HG03175 (cell line): ENCODE results near the gene SUV39H2.
A peak's percentile ranks its signal among the peaks of the same experiment; 100 is the strongest.
"Not testable (repeated sequence)": the region's sequence is repeated elsewhere in the genome, so short reads cannot be mapped to it uniquely, and the experiment has no call there.

Experiments
- ATAC-seq: cut with Tn5 transposase; IDR thresholded peaks from one replicate; pipeline ENCODE4 v1.9.1; 2021; ENCODE audit warnings: mild to moderate bottlenecking, moderate library complexity; ENCODE audit not compliant: unreplicated experiment

The SUV39H2 gene

DNA sequence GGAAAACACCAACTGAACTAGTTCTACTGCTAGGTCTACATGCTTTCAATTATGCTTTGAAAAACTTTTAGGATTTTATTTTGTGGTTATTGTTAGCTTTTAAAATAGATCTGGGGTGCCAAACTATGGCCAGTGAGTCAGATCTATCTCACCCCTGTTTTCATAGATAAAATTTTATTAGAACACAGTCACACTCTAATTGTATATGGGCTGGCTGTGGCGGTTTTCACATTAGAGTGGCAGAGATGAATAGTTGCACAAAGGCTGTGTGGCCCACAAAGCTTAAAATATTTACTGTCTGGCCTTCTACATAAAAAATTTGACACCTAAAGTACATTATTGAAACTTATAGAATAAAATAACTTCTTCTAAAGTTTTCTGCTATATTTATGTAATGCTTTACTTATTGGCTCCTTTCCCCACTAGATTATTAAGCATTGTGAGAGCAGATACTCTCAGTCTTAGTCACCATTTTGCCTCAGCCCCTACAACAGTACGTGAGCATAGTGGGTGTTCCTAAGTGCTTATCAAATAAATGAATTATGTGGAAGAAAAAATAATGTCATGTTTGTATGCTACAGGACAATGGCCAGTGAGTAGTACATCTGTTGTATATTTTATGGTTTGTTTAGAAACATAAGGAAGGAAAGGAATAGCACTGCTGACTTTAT, 5.4 kb upstream of the SUV39H2 start:
- peak; percentile 46 for ATAC-seq

DNA sequence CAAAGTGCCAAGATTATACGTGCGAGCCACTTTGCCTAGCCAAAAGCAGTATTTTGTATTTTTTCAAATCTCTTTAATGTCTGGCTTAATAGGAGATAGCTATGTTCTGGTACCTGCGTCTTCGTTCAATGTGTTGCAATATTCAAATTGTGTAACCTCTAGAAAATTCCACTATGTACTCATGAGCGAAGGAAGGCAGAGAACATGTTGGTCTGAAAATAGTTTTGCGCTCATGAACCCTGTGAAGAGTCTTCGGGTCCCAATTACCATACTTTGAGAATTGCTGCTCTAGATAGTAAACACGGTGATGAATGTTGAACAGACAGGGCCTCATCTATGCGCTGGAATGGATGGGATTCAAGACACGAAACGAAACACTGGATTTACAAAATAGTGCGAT, 2.7 kb upstream of the SUV39H2 start:
- ATAC-seq = no peak

DNA sequence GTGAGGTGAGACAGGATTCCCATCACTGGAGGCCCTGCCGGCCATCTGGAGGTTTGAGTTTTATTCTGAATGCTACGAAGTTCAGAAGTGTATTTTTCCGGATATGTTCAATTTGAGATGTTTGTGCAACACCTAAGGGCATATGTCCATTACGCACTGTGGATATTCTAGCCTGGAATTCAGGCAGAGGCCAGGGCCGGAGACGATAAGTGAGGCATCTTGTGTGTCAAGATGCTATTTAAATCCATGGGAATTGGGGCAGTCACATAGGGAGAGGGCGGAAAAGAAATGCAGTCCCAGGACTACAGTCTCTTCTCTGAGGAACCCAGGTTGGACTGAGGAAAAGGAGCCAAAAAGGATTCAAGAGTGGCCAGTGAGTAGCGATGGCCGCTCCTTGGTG, 1.9 kb upstream of the SUV39H2 start:
- ATAC-seq = no peak

DNA sequence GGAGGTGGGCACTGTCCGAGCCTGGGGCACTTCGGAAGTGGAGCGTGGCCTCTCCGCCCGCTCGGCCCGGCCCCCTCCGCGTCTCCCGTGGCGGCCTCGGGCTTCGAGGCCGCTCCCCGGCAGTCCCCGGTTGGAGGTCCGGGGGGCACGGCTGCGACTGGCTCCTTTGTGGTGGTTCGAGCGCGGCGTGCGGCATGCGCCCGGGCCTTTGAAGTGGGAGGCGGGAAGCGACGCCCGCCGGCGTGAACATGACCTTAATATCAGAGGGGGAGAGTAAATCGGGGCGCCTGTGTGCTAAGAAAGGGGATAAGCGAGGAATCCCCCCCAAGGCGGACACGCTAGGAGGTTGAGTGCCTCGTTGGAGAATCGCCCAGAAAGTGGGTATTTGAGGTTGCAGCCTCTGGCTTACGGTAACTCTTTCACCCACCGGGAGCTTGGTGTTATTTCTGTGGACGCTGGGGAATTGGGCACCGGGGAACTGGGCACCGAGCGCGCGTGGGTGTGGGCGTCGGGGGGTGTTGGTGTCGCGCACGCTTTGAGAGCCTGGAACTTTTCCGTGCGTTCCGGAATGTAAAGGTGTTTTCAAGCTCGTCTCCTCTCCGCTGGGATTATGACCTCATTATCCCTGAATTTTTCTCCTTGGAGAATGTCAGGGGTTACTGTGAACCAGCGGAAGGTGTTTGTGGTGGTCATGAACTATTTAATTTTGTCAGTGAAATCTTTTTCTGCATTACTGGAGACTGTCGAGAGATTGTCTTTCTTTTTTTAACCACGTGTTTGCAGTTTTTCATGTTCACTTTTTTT, 660 bp downstream of the SUV39H2 start:
- peak; percentile 26 for ATAC-seq

DNA sequence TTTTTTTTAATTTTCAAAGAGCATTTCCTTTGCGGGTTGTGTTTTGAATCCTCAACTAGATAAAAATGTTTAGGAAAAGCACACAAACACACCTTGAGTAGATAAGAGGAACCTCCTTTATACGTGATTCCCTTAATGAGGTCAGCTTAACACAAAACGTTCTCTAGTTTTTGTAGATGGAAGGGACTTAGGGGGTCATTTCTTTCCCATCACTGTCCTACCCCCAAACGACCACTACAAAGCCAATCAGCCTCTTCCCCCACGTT, 1.2 kb downstream of the SUV39H2 start:
- no peak for ATAC-seq

GRCh38 chr10:14880229-14880628, 1.6 kb downstream of the SUV39H2 start:
- no peak for ATAC-seq

GRCh38 chr10:14884082-14884481, 5.4 kb downstream of the SUV39H2 start:
- ATAC-seq = no peak

GRCh38 chr10:14889318-14889717, 10.7 kb downstream of the SUV39H2 start:
- no peak for ATAC-seq

DNA sequence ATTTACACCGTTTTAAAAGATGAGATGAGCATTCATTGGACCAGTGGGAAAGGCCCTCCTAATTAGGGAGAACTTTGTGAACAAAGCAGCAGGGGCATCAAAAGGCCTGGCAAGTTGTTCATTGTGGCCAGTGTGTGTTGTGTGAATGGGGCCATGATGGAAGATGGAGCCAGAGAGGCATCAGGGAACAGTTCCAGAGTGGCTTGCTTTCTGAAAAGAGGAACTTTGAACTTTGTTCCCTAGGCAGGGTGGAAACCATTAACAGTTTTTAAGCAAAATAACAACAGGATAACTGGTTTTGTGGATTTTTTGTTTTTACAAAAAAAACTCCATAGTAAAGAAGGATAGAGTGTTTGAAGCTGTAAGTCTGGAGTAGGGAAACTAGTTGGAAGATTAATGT, 12.5 kb downstream of the SUV39H2 start:
- ATAC-seq = no peak

DNA sequence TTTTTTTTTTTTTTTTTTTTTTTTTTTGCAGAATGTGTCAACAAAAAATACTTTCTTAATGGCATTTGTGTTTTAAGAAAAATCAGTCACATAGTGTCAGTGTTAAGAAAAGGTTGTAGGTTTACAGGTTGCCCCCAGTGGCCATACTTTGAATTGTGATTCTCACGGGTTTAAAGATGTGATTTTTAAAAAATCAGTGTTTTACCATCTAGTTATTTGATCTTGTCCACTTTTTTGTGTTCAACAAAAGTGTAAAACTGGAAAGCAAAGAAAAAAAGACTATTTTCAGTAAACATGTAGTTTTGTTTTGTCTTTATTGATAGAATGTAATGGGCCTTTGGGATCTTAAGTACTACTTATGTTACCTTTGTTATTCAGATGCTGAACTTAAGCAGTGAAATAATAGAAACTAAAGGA, 25.7 kb downstream of the SUV39H2 start:
- peak; percentile 66 for ATAC-seq

DNA sequence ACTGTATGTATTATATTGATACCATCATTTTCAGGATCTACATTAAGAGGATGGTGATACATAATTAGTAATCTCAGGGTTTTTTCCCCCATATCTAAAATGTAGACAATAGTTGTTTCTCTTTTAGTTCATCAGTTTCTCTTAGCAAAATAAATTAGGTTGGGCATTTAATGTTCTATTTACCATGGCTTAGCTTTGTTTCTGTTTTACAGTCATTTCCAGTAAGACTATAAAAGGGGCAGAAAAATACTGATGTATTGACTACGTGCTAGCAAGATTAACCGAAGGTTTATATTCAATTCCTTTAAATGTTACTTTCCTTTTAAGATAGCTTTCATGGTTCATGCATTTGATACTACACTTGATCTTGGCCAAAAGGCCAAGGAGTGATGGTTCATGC, 26.2 kb downstream of the SUV39H2 start:
- ATAC-seq = no peak

DNA sequence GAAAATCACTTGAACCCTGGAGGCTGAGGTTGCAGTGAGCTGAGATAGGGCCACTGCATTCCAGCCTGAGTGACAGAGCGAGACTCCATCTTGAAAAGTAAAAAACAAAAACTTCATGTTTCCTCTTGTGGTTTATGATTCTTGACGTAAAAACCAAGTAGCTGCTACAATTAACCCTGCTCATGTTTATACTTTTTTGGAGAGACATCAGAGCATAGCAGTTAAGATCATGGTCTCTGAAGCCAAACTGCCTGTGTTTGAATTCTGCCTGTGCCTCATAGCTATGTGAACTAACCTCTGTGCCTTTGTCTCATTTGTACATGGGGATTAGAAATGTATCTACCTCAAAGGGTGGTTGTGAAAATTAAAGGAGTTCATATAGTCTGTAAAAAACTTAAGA, 27.2 kb downstream of the SUV39H2 start:
- no peak for ATAC-seq

DNA sequence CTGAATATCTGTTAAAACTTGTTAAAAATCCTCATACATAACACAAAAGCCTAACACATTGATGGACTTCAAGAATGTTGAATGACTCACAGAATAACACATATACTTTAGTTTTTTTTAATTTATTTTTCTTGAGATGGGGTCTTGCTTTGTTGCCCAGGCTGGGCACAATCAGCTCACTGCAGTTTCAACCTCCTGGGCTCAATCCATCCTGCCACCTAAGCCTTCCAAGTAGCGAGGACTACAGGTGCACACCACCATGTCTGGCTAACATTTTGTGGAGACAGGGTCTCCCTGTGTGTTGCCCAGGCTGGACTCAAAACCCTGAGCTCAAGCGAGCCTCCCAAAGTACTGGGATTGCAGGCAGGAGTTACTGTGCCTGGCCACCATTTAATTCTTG, 28.1 kb downstream of the SUV39H2 start:
- ATAC-seq = no peak

DNA sequence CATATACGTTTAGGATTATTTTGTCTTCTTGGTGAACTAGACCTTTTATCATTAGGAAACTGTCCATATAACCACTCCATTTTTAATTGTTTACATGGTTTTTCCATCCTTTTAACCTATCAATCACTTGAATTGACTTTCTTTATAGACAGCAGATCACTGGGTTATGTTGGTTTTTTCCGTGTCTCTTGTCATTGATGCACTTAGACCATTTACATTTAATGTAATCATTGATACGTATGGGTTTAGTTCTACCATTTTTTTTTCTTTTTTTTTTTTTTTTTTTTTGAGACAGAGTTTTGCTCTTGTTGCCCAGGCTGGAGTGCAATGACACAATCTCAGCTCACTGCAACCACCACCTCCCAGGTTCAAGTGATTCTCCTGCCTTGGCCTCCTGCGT, 28.9 kb downstream of the SUV39H2 start:
- not testable (repeated sequence) for ATAC-seq

GRCh38 chr10:14909101-14909500, 30.4 kb downstream of the SUV39H2 start:
- ATAC-seq = no peak

DNA sequence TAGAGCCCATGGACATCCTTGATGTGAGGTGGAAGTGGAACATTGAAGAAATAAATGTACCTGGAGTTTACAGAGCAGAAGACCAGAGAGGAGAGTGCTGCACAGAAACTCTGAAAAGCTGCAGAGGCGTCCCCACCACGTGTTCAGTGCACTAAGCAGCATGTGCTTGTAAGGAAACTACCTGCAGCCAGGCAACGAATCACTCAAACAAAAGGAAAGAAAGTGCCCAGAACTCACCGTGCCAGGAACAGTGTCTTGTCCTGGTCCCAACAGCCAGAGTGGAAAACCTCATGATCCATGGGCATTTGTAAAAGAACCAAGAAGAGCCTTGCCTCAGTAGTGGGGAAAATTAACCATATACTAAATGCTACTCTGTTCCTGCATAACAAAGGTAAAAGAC, 32.3 kb downstream of the SUV39H2 start:
- no peak for ATAC-seq

DNA sequence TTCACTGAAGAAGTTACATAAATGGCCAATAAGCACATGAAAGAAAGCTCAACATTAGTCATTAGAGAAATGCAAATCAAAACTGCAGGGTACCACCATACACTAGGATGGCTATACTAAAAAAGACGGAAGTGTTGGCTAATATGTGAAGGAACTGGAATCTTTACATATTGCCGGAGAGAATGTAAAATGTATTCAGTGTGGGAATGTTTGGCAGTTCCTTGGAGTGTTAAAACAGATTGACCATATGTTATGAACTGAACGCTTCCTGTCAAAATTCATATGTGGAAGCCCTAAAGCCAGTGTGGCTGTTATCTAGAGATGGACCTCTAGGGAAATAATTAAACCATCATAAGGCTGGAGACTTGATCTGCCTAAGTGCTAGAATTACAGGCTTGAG, 33.1 kb downstream of the SUV39H2 start:
- ATAC-seq = no peak

DNA sequence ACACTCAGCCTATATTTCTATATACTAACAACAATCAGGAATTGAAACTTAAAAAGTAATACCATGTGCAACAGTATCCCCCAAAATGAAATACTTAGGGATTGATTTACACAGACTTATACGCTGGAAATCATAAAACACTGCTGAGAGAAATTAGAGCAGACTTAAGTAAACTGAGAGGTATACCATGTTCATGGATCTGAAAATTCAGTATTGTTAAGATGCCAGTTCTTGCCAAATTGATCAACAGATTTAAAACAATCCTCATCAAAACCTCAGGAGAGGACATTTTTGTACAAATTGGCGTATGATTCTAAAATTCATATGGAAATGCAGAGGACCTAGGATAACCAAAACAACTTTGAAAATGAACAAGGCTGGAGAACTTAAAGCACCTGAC, 37.9 kb downstream of the SUV39H2 start:
- ATAC-seq = no peak

DNA sequence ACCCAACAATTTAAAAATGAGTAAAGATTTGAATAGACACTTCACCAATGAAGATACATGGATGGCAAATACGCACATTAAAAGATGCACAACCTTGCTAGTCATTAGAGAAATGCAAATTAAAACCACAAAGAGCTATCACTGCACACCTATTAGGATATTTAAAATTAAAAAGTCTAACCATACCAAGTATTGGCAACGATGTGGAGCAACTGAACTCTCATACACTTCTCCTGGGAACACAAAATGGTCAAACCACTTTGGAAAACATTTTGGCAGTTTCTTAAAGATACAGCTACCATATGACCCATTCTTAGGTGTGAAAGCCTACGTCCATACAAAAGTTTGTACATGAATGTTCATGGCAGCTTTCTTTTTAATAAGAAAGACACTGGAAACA, 39.2 kb downstream of the SUV39H2 start:
- ATAC-seq = no peak

DNA sequence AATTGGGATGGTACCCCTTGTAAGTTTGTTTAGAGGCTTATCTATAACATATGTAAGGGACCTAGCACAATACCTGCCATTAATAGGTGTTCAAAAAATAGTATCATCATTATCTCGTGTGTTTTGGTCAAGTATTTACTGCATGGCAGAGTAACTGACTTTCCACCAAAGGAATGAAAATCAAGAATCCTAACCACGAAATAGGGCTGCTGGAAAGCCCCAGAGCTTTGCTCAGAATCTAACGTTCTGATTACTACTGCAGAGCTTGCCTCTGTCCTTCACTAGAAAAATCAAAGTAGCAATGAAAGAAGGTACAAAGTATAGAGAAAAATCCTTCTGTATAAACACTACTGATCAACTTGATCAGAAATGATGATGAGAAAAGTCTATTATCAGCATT, 40.3 kb downstream of the SUV39H2 start:
- no peak for ATAC-seq

DNA sequence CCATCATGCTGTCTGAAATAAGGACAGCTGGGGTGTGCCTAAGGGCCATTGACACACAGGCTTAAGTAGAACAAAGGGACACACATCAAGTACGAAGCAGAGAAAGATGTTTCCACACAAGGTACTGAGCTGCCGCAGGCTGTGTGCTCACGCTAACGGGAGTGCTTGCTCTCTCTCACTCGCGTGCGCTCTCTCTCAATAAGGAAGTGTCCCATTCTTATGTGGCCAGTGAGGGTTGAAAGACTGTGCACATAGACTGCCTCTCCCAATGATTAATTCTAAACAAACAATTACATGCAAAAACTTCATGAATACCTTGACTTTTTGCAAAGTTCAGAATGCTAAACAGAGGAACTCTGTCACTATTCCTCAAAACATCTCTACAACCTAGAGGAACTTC, 45.3 kb downstream of the SUV39H2 start:
- no peak for ATAC-seq

DNA sequence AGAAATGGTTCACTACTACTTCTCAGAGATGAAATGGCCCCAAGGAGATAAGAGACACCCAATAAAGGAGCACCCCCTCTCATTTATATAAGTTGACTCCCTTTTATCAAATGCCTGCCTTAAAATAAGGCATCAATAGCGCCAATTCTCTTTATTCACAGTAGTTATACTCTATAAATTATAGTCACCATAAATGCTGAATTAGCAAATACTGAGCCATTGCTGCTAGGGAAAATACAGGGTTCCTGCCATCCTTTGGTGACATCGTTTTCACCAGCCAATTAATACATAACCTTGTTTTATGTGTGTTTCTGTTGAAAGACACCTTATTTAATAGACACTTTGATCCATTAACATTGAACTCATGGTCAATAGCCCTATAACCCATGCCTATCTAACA, 46.6 kb downstream of the SUV39H2 start:
- no peak for ATAC-seq

DNA sequence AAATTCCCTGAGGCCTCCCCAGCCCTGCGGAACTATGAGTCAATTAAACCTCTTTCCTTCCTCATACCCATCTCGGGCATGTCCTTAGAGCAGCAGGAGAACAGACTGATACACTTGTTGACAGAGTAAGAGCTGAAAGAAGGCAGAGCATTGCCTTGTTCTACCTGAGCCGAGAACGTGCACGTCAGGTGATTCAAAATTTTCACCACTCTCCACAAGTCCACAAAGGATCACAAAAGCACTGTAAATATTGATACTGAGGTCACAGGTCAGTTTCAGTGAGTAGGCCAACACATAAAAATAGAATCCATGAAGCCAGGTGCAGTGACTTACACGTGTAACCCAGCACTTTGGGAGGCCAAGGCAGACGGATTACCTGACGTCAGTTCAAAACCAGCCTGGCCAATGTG, 47.4 kb downstream of the SUV39H2 start:
- no peak for ATAC-seq
